Measurements from ENCODE around the gene RNF4.
A peak's percentile ranks its signal among the peaks of the same experiment; 100 is the strongest.
"Not testable (repeated sequence)": the region's sequence is repeated elsewhere in the genome, so short reads cannot be mapped to it uniquely, and the experiment has no call there.

Gene RNF4

DNA sequence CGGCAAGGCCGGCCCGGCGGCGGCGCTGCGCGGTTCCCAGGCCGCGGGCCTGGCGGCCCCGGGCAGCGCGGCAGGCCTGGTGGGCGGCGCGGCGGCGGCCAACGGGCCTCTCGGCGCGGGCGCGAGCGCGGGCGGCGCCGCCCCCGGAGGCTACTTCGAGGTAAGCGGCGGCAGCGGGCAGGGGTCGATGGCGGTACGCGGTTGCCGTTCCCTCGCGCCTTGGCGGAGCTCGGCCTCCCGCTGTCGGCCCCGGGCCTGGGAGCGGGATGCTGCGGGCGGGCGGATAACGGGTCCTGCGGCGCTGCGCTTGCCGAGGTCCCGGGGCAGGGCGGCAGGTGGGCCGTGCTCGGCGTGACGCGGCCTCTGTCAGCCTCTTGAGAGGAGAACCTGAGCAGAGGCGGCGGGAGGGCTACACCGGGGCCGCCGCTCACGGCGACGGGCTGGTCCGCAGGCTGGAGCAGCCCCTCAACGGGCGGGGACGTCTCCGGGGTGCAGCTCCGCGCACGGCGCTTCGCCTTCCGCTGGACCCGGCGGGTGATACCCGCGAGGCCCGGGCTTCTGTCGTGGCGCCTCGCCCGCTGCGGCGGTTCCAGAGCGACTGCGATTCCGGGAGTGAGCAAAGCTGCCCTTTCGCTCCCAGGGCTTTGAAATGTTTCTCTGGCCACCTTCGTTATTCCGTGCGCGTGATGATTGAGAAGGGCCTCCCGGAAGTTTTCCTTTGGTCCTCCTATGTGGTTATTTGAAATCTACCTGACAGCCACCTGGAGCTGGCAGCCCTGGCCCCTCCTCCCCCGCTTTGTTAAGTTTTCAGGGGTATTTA lies 68.3 kb downstream of the RNF4 start:
- TF ChIP-seq CTCF (IDR thresholded peaks at IDR 0.05; ENCODE audit: borderline replicate concordance, insufficient read depth, low read depth, low read length): no peak

GRCh38 chr4:2543580-2544191 lies 74.8 kb downstream of the RNF4 start:
- H3K4me3 ChIP-seq (ENCODE audit: low read depth, low read length): not testable (repeated sequence)

More for the DNA sequence above, 68.3 kb downstream of the RNF4 start:
- H3K4me3 ChIP-seq (ENCODE audit: low read depth, low read length): peak overlapping the region; percentile 75

GRCh38 chr4:2545321-2546013 lies 76.6 kb downstream of the RNF4 start:
- no peak for TF ChIP-seq CTCF (IDR thresholded peaks at IDR 0.05; ENCODE audit: borderline replicate concordance, insufficient read depth, low read depth, low read length)

GRCh38 chr4:2546286-2546823 lies 77.4 kb downstream of the RNF4 start:
- no peak overlapping the region for H3K4me3 ChIP-seq (ENCODE audit: low read depth, low read length)
- TF ChIP-seq CTCF (IDR thresholded peaks at IDR 0.05; ENCODE audit: borderline replicate concordance, insufficient read depth, low read depth, low read length): no peak

More at GRCh38 chr4:2545321-2546013, 76.6 kb downstream of the RNF4 start:
- H3K4me3 ChIP-seq (ENCODE audit: low read depth, low read length): no peak overlapping the region

- not testable (repeated sequence) for H3K4me3 ChIP-seq (ENCODE audit: low read depth, low read length)
These were observed 78.2 kb downstream of the RNF4 start for GRCh38 chr4:2546961-2547691.

- no peak for TF ChIP-seq CTCF (IDR thresholded peaks at IDR 0.05; ENCODE audit: borderline replicate concordance, insufficient read depth, low read depth, low read length)
These were observed 82.2 kb downstream of the RNF4 start for GRCh38 chr4:2551118-2551517.

GRCh38 chr4:2552806-2553205 lies 83.9 kb downstream of the RNF4 start:
- no peak overlapping the region for H3K4me3 ChIP-seq (ENCODE audit: low read depth, low read length)
- TF ChIP-seq CTCF (IDR thresholded peaks at IDR 0.05; ENCODE audit: borderline replicate concordance, insufficient read depth, low read depth, low read length): no peak

More at GRCh38 chr4:2551118-2551517, 82.2 kb downstream of the RNF4 start:
- no peak overlapping the region for H3K4me3 ChIP-seq (ENCODE audit: low read depth, low read length)
